HG03039 (cell line): ENCODE results near the gene POLR2E.

ENCODE experiments used
- ATAC-seq: cut with Tn5 transposase; IDR thresholded peaks from one replicate; pipeline ENCODE4 v1.9.1; 2021; ENCODE audit warnings: mild to moderate bottlenecking, moderate library complexity; ENCODE audit not compliant: unreplicated experiment

POLR2E gene

GRCh38 chr19:1051791-1052190 lies 43.4 kb downstream of the POLR2E start:
- no peak for ATAC-seq

GRCh38 chr19:1050989-1051788 lies 44.0 kb downstream of the POLR2E start:
- ATAC-seq, result no peak

DNA sequence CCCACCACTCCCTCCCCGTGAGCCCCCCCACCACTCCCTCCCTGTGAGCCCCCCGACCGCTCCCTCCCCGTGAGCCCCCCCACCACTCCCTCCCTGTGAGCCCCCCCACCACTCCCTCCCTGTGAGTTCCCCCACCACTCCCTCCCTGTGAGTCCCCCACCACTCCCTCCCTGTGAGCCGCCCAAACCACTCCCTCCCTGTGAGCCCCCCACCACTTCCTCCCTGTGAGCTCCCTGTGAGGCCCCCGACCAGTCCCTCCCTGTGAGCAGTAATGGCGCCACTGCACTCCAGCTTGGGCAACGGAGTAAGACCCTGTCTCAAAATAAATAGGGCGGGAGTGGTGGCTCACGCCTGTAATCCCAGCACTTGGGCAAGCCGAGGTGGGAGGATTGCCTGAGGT lies 45.4 kb downstream of the POLR2E start:
- no peak for ATAC-seq

- no peak for ATAC-seq
These were observed 46.1 kb downstream of the POLR2E start for GRCh38 chr19:1049106-1049505.

DNA sequence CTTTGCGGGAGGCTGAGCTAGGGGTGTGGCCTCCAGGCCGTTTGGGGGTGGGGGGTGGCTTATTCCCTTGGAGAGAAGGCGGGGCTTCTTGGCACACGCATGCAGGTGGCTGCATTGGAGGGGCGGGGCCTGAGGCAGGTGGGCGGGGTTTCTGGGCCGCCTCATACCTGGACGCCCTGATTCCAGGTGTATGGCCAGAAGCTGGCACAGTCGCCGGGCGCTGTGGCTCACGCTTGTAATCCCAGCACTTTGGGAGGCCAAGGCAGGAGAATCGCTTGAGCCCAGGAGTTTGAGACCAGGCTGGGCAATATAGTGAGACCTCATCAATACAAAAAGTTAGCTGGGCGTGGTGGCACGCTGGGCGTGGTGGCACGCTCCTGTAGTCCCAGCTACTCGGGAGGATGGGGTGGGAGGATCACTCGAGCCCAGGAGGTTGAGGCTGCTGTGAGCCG lies 47.5 kb downstream of the POLR2E start:
- ATAC-seq, result no peak

- ATAC-seq, result no peak
These were observed 48.1 kb downstream of the POLR2E start for GRCh38 chr19:1046836-1047695.

GRCh38 chr19:1046117-1046626 lies 49.0 kb downstream of the POLR2E start:
- no peak for ATAC-seq

DNA sequence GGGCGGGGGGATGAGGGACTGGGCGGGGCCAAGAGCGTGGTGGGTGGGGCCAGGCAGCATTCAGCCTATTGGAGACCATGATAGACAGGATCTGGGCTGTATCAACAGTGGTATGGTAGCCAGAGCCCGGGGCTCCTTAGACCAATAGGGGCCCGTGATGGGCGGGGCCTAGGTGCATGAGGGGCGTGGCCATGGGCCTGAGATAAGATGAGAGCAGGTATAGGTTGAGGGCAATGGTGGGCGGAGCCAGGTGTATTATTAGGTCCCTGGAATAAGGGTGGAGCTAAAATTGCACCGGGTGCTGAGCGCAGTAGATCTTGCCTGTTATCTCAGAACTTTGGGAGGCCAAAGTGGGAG lies 50.0 kb downstream of the POLR2E start:
- ATAC-seq, result no peak

DNA sequence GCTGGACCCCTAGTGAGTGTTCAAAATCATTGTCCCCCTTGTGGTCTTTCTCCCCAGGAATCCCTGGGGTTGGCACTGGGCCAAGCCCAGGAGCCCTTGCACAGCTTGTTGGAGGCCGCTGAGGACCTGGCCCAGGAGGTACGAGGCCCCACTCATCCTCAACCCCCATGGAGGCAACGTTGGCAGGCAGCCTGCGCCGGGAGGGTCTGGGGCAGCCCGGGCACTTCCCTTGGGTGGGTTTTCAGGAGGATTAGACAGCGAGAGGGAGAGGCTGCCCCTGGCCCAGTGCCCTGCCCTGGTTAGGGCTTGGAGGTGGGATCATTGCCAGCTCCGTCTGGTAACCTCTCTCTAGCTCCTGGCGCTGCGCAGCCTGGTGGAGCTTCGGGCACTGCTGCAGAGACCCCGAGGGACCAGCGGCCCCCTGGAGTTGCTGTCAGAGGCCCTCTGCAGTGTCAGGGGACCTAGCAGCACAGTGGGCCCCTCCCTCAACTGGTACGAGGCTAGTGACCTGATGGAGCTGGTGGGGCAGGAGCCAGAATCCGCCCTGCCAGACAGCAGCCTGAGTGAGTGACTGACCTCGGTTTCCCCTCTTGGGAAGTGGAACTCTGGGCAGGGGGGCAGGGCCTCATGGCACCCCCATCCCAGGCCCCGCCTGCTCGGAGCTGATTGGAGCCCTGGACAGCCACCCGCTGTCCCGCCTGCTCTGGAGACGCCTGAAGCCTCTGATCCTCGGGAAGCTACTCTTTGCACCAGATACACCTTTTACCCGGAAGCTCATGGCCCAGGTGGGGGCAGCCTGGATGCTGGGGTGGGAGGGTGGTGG lies 52.3 kb downstream of the POLR2E start:
- no peak for ATAC-seq

DNA sequence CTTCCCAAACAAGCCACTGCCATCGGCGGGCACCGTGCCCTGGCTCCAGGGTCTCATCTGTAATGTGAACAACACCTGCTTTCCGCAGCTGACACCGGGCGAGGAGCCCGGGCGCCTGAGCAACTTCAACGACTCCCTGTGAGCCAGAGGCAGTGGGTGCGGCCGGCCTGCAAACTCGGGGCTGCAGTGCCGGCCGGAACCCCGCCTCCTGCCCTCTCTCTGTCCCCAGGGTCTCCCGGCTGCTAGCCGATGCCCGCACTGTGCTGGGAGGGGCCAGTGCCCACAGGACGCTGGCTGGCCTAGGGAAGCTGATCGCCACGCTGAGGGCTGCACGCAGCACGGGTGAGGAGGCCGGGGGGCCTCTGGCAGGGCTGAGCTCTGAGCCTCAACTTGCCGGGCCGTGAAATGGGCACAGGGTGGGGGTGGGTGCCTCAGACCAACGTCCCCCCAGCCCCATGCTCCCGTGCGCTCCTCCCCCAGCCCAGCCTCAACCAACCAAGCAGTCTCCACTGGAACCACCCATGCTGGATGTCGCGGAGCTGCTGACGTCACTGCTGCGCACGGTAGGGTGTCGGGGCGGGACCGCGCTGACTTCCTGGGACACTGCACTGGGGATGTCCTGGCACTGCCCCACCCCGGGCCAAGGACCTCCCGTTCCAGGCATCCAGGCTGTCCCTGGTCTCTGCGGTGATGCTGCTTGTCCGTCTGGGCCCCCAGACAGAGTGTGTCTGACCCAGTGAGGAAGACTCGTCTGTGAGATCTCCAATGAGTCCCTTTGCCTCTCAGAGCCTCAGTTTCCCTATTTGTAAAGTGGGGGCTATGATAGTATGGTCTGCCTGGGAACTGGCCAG lies 53.1 kb downstream of the POLR2E start:
- no peak for ATAC-seq

DNA sequence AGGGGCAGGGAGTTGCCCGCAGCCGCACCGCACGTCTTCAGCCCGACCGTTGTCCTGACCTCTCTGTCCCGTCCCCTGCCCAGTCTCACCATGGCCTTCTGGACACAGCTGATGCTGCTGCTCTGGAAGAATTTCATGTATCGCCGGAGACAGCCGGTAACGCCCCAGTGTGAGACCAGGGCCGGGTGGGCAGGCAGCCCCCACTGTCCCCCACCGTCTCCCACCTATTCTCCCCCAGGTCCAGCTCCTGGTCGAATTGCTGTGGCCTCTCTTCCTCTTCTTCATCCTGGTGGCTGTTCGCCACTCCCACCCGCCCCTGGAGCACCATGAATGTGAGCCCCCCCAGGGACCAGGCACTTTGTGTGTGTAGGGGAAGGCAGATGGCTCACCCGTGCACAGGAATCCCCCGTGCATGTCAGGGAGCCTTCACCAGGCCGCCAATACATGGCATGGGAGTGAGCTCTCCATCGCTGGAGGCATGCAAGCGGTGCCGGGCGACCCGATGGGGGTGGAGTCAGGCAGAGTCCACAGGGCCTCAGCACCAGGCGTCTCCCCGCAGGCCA lies 53.8 kb downstream of the POLR2E start:
- ATAC-seq, result no peak

DNA sequence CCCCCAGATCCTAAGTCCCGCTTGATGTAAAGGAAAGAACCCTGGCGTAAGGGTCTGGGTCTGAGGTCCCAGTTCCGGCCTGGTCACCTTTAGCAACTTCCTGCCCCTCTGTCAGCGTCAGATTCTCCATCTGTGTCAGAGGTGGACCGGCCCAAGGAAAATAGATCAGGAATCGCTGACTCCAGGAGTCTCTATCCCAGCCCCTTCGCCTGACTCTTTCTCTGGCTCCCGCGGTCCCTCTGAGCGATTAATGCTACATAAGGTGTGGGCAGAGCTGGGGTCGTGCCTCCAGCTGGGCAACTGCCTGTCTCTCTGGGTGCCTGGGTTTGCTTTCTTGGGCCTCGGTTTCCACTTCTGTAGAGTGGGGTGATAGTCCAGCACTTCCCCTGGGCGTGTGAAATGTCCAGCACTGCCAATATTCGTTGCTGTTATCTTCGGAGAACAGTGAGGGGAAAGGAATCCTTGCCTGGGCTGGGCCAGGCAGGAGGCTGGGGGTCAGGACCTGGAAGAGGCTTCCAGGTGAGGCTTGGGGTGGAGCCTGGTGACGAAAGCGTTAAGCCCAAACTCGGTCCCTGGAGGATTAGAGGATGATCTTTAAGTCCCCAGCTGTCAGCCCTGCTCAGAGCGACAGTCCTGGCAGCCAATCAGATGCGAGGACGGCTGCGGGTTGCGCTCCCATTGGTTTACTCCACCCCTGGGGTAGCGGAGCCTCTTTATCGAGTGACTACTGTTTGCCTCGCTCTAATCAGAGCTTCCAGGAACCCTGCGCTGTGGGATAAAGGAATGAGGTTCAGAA lies 54.5 kb downstream of the POLR2E start:
- ATAC-seq, result peak; percentile 34

DNA sequence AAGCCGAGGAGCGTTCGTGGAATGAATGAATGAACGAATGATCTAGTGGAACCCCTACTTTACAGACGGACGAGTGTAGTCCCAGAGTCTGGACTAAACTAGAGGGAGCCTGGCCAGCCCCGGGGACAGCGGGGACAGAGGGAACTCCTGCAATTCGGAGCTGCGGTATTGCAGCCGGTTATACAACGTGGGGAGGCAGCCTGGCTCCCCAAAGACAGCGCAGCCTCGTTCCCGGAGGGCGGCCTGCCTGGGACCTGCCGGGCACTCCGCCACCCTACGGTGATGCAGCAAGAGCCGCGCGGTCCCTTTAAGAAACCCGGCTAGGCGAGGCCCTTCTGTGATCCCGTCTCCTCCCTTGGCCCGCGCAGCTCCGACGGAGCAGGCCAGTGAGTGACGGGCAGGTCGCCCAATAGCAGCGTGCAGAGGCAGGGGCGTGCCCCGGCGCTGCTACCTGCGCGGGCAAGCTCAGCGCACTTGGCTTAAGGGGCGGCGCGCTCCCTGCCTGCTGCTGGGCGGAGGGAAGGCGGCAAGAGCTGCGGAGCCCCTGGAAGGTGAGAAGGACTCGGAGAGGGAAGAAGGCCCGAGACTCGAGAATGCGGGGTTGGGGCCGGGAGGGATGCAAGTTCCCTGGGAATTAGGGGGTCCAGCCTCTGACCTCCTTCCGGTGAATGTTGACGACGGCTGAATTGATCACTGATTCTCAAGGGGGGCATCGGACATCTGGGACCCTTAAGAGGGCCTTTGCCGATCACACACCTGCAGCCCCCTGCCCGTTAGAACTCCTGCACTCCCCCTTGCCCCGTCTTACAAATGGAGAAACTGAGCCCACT lies 55.3 kb downstream of the POLR2E start, which contains the start of gene ABCA7:
Gene ABCA7 (plus strand): TSS at position 462 of the 830 bp plus-strand sequence. CDS start 1,255 bp downstream, outside the sequence.
- peak; percentile 67 for ATAC-seq

GRCh38 chr19:1038978-1039645 lies 56.1 kb downstream of the POLR2E start:
- ATAC-seq, result no peak

- no peak for ATAC-seq
These were observed 57.5 kb downstream of the POLR2E start for GRCh38 chr19:1037621-1038064.
